ENCODE data around the gene SMTNL2. TPM values are rescaled to one million over a fixed set of nuclear protein-coding genes. Genes with fewer than 3 reads are reported as not detected.

The SMTNL2 gene
- 10 to 100 TPM in 1 of 4 donors, 1 to 10 TPM in 2, not detected in 1; 5.7 to 12.0 (median 6.8) TPM for total RNA-seq

DNA sequence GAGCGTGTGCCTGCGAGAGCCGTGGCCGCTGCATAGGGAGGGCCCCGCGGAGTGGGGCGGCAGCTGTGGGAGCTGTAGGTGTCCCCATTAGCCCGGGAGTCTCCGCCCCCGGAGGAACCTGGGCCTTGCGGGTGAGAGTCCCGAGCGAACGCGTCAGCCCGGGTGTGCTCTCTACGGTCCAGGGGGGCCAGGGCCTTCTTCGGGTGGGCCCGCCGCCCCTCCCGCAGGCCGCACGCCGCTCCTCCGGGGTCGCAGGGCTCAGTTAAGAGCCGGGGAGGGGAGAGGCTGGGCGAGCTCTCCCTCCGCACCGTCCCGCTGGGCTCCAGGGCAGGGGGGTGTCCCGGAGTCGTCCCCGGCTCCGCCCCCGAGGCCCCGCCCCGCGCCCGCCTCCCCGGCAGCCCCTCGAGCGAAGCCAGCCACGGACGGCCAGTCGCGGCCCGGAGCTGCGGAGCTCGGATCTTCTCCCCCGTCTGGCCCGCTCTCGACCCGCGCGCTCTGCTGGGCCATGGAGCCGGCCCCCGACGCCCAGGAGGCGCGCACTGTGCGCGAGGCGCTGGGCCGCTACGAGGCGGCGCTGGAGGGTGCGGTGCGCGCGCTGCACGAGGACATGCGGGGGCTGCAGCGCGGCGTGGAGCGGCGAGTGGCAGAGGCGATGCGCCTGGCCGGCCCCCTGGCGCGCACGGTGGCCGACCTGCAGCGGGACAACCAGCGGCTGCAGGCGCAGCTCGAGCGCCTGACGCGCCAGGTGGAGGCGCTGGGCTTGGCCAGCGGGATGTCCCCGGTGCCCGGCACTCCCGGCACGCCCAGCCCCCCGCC, at the start of gene SMTNL2:
Gene SMTNL2, plus strand, starts transcription at position 429 of the 816 bp plus-strand sequence. Its CDS starts 77 bp downstream, at position 506.
- H3K4me3 ChIP-seq, result peak within 1 kb of the TSS; percentile 34 to 40
- intact Hi-C loops (cut with DNase I; ENCODE audit: low total_unique reads), result no loop called here
- peaks cover 0 to 14% of the 10 kb centered on the region in 2 donors for H3K4me1 ChIP-seq
- peak; percentile 8 to 45 for TF ChIP-seq POLR2A (IDR thresholded peaks at IDR 0.05)
- TF ChIP-seq, protein P1, sequence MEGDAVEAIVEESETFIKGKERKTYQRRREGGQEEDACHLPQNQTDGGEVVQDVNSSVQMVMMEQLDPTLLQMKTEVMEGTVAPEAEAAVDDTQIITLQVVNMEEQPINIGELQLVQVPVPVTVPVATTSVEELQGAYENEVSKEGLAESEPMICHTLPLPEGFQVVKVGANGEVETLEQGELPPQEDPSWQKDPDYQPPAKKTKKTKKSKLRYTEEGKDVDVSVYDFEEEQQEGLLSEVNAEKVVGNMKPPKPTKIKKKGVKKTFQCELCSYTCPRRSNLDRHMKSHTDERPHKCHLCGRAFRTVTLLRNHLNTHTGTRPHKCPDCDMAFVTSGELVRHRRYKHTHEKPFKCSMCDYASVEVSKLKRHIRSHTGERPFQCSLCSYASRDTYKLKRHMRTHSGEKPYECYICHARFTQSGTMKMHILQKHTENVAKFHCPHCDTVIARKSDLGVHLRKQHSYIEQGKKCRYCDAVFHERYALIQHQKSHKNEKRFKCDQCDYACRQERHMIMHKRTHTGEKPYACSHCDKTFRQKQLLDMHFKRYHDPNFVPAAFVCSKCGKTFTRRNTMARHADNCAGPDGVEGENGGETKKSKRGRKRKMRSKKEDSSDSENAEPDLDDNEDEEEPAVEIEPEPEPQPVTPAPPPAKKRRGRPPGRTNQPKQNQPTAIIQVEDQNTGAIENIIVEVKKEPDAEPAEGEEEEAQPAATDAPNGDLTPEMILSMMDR (IDR thresholded peaks at IDR 0.05), result peak in 1 of 4 experiments; percentile 27
- H3K9me3 ChIP-seq, result no peaks in the 10 kb centered on the region
- H3K27me3 ChIP-seq, result no peaks in the 10 kb centered on the region
- H3K27ac ChIP-seq, result peak within 1 kb of the TSS; percentile 12 to 40
- peak in 1 of 2 donors; percentile 55 for DNase-seq
- H3K36me3 ChIP-seq, result no peaks in the 10 kb centered on the region

DNA sequence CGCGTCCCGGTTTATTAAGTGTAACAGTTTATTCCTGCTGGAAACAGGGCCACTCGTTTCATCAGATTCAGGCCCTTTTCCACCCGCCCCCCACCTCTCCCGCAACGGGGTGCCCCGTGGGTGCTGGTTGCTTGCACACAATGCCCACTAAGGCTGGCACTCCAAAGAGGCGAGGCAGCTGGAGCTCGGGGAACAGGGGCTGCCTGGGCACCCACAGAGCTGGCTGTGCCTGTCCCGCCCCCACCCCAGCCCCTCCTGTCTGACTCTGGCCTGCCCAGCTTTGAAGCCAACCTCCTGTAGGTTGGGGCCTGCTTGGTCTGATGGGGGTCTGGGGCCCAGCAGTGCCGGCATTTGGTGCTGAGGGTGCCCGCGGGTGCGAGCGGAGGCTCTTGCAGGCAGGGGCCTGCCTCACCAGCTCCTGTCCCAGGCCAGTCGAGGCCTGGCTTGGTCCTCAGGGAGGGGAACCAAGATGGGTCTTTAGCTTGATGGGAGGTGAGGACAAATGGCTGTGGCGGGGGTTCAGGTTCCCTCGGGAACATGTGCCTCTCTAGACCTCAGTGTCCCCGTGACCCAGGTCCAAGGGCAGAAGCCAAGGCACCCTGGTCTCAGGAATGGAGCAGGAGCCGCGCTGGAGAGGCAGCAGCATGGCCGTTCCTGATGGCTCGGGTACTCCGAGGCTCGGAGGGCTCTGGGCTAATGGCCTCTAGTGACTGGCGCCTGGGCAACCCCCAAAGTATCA, 49.2 kb upstream of the SMTNL2 start:
- no peak overlapping the region for H3K4me3 ChIP-seq
- no peak overlapping the region for H3K27ac ChIP-seq
- DNase-seq, result no peak

DNA sequence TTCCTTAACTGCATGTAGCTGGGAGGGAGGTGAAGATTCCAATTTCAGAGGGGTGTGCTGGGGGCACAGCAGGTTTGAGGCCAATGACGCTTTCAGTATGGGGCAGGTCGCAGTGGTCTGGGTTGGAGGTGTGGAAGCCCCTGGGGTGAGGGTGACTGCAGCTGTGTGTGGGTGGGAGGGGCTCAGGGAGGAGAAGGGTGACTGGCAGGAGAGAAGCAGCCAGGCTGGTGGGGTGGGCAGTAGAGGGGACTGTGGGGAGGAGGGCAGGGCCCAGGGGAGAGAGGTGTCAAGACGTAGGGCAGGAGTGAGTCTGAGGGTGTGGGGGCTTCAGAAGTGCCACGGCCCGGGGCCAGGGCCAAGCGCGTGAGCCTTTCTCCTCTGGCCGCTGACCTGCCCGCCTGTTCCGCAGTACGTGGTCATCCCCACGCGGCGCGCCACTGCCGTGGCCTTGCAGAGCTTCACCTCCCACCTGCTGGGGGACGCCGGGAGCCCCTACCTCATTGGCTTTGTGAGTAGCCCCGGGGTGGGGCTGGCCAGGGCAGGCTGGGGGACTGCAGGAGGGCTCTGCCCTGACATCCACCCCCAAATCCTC, 48.6 kb upstream of the SMTNL2 start:
- Histone ChIP-seq H3K27me3 (no peaks in the 10 kb centered on the region), H3K4me3 (peak overlapping the region in 1 of 2 donors; percentile 16), H3K4me1 (peaks cover 0 to 13% of the 10 kb centered on the region in 2 donors), H3K27ac (peak overlapping the region in 1 of 2 donors; percentile 52), H3K9me3 (no peaks in the 10 kb centered on the region), H3K36me3 (no peaks in the 10 kb centered on the region)
- intact Hi-C loops (cut with DNase I; ENCODE audit: low total_unique reads), result no loop called here
- no peak for TF ChIP-seq POLR2A (IDR thresholded peaks at IDR 0.05)
- TF ChIP-seq, protein P1 (IDR thresholded peaks at IDR 0.05), result no peak
- DNase-seq, result no peak

More for the DNA sequence above, 49.2 kb upstream of the SMTNL2 start:
- intact Hi-C loops (cut with DNase I; ENCODE audit: low total_unique reads), result no loop called here
- H3K36me3 ChIP-seq, result no peaks in the 10 kb centered on the region
- no peaks in the 10 kb centered on the region for H3K27me3 ChIP-seq
- TF ChIP-seq, protein P1 (IDR thresholded peaks at IDR 0.05), result no peak
- TF ChIP-seq POLR2A (IDR thresholded peaks at IDR 0.05), result no peak
- no peaks in the 10 kb centered on the region for H3K9me3 ChIP-seq
- peaks cover 0 to 13% of the 10 kb centered on the region in 2 donors for H3K4me1 ChIP-seq

GRCh38 chr17:4536259-4536741, 48.0 kb upstream of the SMTNL2 start:
- DNase-seq, result peak in 1 of 2 donors; percentile 39
- intact Hi-C loops (cut with DNase I; ENCODE audit: low total_unique reads), result no loop called here
- no peaks in the 10 kb centered on the region for H3K9me3 ChIP-seq
- no peaks in the 10 kb centered on the region for H3K27me3 ChIP-seq
- peaks cover 0 to 13% of the 10 kb centered on the region in 2 donors for H3K4me1 ChIP-seq
- peak overlapping the region; percentile 39 to 52 for H3K27ac ChIP-seq
- no peak for TF ChIP-seq POLR2A (IDR thresholded peaks at IDR 0.05)
- TF ChIP-seq, protein P1 (IDR thresholded peaks at IDR 0.05), result no peak
- no peaks in the 10 kb centered on the region for H3K36me3 ChIP-seq
- H3K4me3 ChIP-seq, result peak overlapping the region in 1 of 2 donors; percentile 16
